Heart left ventricle (tissue), 13 donors: ENCODE data around the gene PDCL2.

ENCODE experiments used
- CTCF ChIP-seq, 12 donors: fragments of 200-600 bp; sonication (generic) in 4 of 12; IDR thresholded peaks; one replicate each; pipeline versions ENCODE4 v1.5.0 to v1.8.0; 2018 to 2022; ENCODE audit warnings: antibody characterized with exemption in 12 of 12, mild to moderate bottlenecking in 5 of 12
- POLR2A ChIP-seq, 2 donors: fragments of 450-650 bp; IDR thresholded peaks; one replicate each; pipeline ENCODE4 v1.6.1; 2017; ENCODE audit warnings: antibody characterized with exemption in 2 of 2, mild to moderate bottlenecking in 2 of 2, moderate library complexity in 2 of 2
- donor health status: ischemic (EF 13 %, LVEDD 7.1; RV severe dilation, severe dysfunction).
- donor health status: DM: no; HTN: yes; CAD: no.
- donor health status: DM: no; HTN: no; CAD: no.
- donor health status: ischemic (EF 25% LVEDD 6.9; RV normal size, moderate dysfunction).
- donor health status: ischemic (EF 25% LVEDD 5.7; RV mildly dilated, moderate dysfunction).
- donor health status: ischemic (EF 35%, LVEDD 5.7; RV mildly dilated, moderate dysfunction).
- donor health status: nonischemic (EF 11% LVEDD 7.7; RV severe dilation, severe dysfunction).
- donor health status: DM: yes; HTN: yes; CAD: no.
- donor health status: PGD.
- donor health status: ischemic (EF 29% LVEDD 5.4; RV normal size, mild dysfunction).
- donor health status: nonischemic (EF 23%, LVEDD 6.1; RV moderate dilation, normal function).

- TF ChIP-seq CTCF (IDR thresholded peaks at IDR 0.05) = no peak
- TF ChIP-seq POLR2A (IDR thresholded peaks at IDR 0.05) = no peak
These were observed 8.6 kb upstream of the PDCL2 start for GRCh38 chr4:55600640-55601039.
